ENCODE results near the gene TMEM238L. TPM values are rescaled to one million over a fixed set of nuclear protein-coding genes. Genes with fewer than 3 reads are reported as not detected.

TMEM238L gene
- total RNA-seq, 1 donor from 2014 or later = not detected

DNA sequence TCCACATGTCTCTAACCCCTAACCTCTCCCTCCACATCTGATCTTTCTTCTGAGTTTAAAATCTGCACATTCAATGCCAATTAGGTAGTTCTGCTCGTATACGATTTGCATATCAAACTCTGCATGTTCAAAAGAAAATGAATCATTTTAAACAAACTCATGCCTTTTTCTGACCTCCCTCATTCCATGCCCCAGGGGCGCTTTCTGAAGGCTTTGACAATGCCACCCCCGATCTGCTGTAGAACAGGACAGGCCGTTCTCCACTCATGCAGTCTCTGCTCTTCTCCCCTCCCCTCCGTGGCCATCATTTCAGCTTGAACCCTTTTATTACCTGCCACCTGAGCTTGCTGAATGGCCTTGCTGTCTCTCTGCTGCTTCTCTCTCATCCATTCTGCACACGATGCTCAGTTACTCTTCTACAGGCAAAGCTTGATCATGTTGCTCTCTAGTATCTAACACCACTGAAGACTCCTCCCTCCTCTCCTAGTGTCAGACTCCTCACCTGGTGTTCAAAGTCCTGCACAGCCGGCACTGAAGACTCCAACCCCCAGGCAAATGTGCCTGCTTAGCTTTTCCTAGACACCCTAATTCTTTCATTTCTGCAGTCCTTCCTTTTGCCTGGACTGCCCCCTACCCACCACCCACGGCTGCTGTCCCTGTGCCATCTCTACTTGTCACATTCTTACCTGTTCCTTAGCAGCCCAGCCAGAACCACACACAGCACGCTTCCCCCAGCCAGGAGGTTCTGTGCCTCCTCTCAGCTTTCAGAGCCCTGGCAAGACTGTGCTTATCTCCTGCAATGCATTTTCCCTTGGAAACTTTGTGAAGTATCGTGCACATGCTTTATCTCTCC is 6.2 kb downstream of the TMEM238L start:
- TF ChIP-seq, protein P1, sequence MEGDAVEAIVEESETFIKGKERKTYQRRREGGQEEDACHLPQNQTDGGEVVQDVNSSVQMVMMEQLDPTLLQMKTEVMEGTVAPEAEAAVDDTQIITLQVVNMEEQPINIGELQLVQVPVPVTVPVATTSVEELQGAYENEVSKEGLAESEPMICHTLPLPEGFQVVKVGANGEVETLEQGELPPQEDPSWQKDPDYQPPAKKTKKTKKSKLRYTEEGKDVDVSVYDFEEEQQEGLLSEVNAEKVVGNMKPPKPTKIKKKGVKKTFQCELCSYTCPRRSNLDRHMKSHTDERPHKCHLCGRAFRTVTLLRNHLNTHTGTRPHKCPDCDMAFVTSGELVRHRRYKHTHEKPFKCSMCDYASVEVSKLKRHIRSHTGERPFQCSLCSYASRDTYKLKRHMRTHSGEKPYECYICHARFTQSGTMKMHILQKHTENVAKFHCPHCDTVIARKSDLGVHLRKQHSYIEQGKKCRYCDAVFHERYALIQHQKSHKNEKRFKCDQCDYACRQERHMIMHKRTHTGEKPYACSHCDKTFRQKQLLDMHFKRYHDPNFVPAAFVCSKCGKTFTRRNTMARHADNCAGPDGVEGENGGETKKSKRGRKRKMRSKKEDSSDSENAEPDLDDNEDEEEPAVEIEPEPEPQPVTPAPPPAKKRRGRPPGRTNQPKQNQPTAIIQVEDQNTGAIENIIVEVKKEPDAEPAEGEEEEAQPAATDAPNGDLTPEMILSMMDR (conservative IDR thresholded peaks at IDR 0.05; ENCODE audit: low read depth, low read length) = no peak
- no peak for DNase-seq (ENCODE audit: low read depth)
- H3K4me3 ChIP-seq (ENCODE audit: low read depth, low read length) = no peak overlapping the region

DNA sequence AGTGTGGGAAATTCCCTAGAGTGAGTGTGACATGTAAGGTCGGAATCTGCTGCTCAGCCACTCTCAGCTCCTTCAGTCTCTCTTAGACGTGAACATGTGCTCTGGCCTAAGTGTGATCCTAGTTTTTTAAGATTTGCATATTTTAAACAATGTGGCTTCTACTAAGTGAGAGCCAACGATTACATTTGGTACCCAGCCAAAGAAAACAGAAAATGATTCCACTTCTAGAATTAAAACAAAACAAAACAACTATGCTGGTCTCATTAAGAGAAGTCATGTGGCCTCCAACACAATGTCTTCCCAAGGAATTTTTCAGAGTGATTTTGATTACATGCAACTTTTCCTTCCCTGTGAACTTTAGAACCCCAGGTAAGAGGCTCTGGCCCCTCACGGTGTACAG is 10.1 kb downstream of the TMEM238L start:
- DNase-seq (ENCODE audit: low read depth) = no peak
- no peak overlapping the region for H3K4me3 ChIP-seq (ENCODE audit: low read depth, low read length)
- TF ChIP-seq, protein P1 (conservative IDR thresholded peaks at IDR 0.05; ENCODE audit: low read depth, low read length) = no peak

DNA sequence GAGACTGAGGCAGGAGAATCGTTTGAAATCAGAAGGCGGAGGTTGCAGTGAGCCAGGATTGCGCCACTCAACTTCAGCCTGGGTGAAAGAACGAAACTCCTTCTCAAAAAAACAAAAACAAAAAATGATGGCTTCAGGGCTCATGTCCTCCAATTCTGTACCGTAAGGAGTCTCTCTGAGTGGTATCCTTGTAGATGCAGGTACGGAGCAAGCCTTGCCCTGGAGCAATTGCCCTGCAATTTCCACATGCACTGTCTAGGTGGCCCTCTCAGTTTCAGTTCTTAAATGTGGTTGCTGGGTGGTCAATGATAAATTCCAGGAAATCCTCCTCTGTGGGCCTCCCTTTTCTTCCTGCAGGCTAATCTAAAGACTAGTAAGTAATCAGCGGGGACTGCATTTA is 10.6 kb downstream of the TMEM238L start:
- H3K4me3 ChIP-seq (ENCODE audit: low read depth, low read length) = no peak overlapping the region
- TF ChIP-seq, protein P1 (conservative IDR thresholded peaks at IDR 0.05; ENCODE audit: low read depth, low read length) = no peak
- no peak for DNase-seq (ENCODE audit: low read depth)

GRCh38 chr17:10792151-10792550 is 11.7 kb downstream of the TMEM238L start:
- no peak overlapping the region for H3K4me3 ChIP-seq (ENCODE audit: low read depth, low read length)
- no peak for DNase-seq (ENCODE audit: low read depth)
- TF ChIP-seq, protein P1 (conservative IDR thresholded peaks at IDR 0.05; ENCODE audit: low read depth, low read length) = no peak

GRCh38 chr17:10790491-10791401 is 13.2 kb downstream of the TMEM238L start:
- no peak overlapping the region for H3K4me3 ChIP-seq (ENCODE audit: low read depth, low read length)
- TF ChIP-seq, protein P1 (conservative IDR thresholded peaks at IDR 0.05; ENCODE audit: low read depth, low read length) = no peak
- DNase-seq (ENCODE audit: low read depth) = no peak

DNA sequence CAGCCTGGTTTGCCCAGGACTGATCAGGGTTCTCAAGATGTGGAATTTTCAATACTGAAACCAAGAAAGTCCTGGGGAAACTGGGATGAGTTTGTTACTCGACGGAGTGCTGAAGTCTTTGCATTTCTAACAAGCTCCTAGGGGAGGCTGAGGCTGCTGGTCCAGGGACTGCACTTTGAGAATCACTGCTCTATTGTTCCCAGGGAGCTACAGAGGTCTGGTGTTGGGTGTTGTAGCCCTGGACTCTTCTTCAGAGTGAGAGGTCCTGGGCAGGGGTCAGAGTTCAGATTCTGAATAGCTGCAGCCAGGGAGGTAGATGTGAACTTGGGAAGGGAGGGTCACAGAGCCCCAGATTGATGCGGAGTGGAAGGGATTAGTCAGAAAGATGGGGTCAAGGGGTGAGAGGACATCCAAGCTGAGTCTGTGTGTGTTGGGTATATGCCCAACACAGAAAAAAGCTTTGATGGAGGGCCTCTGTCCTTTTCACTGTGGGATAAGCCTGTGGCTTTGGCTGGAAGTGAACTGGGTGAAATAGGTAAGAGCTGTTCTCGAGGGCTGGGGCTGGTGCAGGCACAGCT is 14.1 kb downstream of the TMEM238L start:
- no peak for DNase-seq (ENCODE audit: low read depth)
- TF ChIP-seq, protein P1 (conservative IDR thresholded peaks at IDR 0.05; ENCODE audit: low read depth, low read length) = no peak

More for the DNA sequence above, 14.1 kb downstream of the TMEM238L start:
- no peak overlapping the region for H3K4me3 ChIP-seq (ENCODE audit: low read depth, low read length)

Measured in epithelial cell of proximal tubule (primary cell).